ENCODE measurements around the gene PIWIL4.

DNA sequence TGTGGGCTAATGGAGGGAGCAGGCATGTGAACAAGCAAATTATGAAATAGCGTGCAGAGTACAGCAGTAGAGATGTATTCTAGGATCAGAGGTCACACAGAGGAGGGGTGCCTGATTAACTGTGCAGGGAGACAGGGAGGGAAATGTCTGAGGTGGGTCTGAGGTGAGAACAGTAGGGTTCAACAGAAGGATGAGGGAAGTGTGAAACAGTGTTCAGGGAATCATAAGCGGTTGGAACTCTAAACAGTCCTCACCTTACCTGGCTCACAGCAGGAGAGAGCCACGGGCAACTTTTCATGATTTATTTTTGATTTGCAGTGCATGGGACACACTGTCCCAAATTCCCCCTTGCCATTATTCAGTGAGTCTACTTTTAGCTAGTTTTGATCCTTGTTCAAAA is 90.5 kb downstream of the PIWIL4 start:
- TF ChIP-seq CTCF (IDR thresholded peaks at IDR 0.05) (no peak), POLR2A (IDR thresholded peaks at IDR 0.05) (no peak)
